OCI-LY7 (cell line): ENCODE results near the gene FAM149B1. TPM values are rescaled to one million over a fixed set of nuclear protein-coding genes. Genes with fewer than 3 reads are reported as not detected.

ENCODE experiments used
- BruUV-seq: library from RNA; stranded (reverse); fragments of 400-500 nt; replicated peaks from 2 replicates; lab custom pipeline; 2021; lab: Mats Ljungman, UMichigan
- CTCF ChIA-PET: fragments of 300-600 bp; sonication (Branson Sonifier 250); formaldehyde crosslinking; loops from one replicate; lab custom pipeline; 2022; ENCODE audit warnings: antibody characterized with exemption; ENCODE audit not compliant: unreplicated experiment; lab: Charles Lee
- POLR2A ChIA-PET: fragments of 300-600 bp; sonication (Branson Sonifier 250); formaldehyde crosslinking; loops from one replicate; lab custom pipeline; 2022; ENCODE audit warnings: antibody characterized with exemption; lab: Charles Lee
- DNase-seq: peaks from one replicate; pipeline ENCODE4 v3.0.0-alpha.2; 2015; ENCODE audit warnings: low spot score
- H2AFZ ChIP-seq: fragments of 200-600 bp; sonication (generic), shearing (Covaris generic); 2 replicates; pipeline ENCODE4 v1.6.1; 2014; ENCODE audit warnings: mild to moderate bottlenecking, antibody characterized with exemption, low read length, moderate library complexity
- H3K27ac ChIP-seq: fragments of 200-600 bp; sonication (generic); 2 replicates; pipeline ENCODE4 v1.5.1; 2014; ENCODE audit warnings: mixed run types, low read depth, mild to moderate bottlenecking, moderate library complexity, low read length, inconsistent platforms; ENCODE audit not compliant: poor library complexity, severe bottlenecking
- H3K36me3 ChIP-seq: fragments of 200-600 bp; sonication (generic); 2 replicates; pipeline ENCODE4 v1.6.1; 2014; ENCODE audit warnings: mild to moderate bottlenecking, antibody characterized with exemption, low read length, moderate library complexity, mixed read lengths; ENCODE audit not compliant: insufficient read depth
- H3K4me1 ChIP-seq: fragments of 200-600 bp; sonication (generic); 2 replicates; pipeline ENCODE4 v1.5.1; 2014; ENCODE audit warnings: mild to moderate bottlenecking, low read length; ENCODE audit not compliant: insufficient read depth, poor library complexity, severe bottlenecking
- H3K4me2 ChIP-seq: fragments of 200-600 bp; sonication (generic); 2 replicates; pipeline ENCODE4 v1.6.1; 2014; ENCODE audit warnings: mild to moderate bottlenecking, low read length
- H3K4me3 ChIP-seq: fragments of 200-600 bp; sonication (generic); 2 replicates; pipeline ENCODE4 v1.5.1; 2014; ENCODE audit warnings: mild to moderate bottlenecking, low read depth, low read length; ENCODE audit not compliant: poor library complexity, severe bottlenecking
- H3K79me2 ChIP-seq: fragments of 200-600 bp; sonication (generic); 2 replicates; pipeline ENCODE4 v1.6.1; 2016; ENCODE audit warnings: low read depth, mild to moderate bottlenecking, low read length, moderate library complexity, mixed read lengths; ENCODE audit not compliant: insufficient read depth
- H3K9me2 ChIP-seq: fragments of 200-600 bp; sonication (generic); 2 replicates; pipeline ENCODE4 v1.6.1; 2016; ENCODE audit warnings: mild to moderate bottlenecking, low read length, mixed read lengths; ENCODE audit not compliant: insufficient read depth
- H3K9me3 ChIP-seq: fragments of 200-600 bp; sonication (generic); 2 replicates; pipeline ENCODE4 v1.6.1; 2014; ENCODE audit warnings: mild to moderate bottlenecking, mixed run types, low read length, mixed read lengths
- H4K20me1 ChIP-seq: fragments of 200-600 bp; sonication (generic); 2 replicates; pipeline ENCODE4 v1.6.1; 2014; ENCODE audit warnings: mild to moderate bottlenecking, antibody characterized with exemption, low read length, moderate library complexity, mixed read lengths; ENCODE audit not compliant: insufficient read depth
- EZH2phosphoT487 ChIP-seq: fragments of 200-600 bp; sonication (generic); IDR thresholded peaks from 2 replicates; pipeline ENCODE4 v1.6.1; 2018; ENCODE audit warnings: low read depth, borderline replicate concordance, mild to moderate bottlenecking, mixed run types, antibody characterized with exemption, low read length, moderate library complexity, mixed read lengths
- intact Hi-C: fragments of 100-400 bp; cut with micrococcal nuclease; formaldehyde crosslinking; loops from one replicate; pipeline ENCODE4 v1.10.0; 2022; ENCODE audit not compliant: unreplicated experiment
- total RNA-seq, 2 experiments: library from RNA; depleted of rRNA in 1 of 2; stranded (reverse); fragments of >200 nt in 1 of 2; shearing (Covaris generic) in 1 of 2; gene quantifications; 2 replicates each; pipeline ENCODE4 v1.2.3, GENCODE V29; 2014 to 2022
- TF ChIP-seq, protein P1 (sequence below): fragments of 200-600 bp; sonication (generic); conservative IDR thresholded peaks from 2 replicates; pipeline ENCODE4 v1.5.1; 2014; ENCODE audit warnings: mild to moderate bottlenecking, antibody characterized with exemption, low read length, moderate library complexity, mixed read lengths

FAM149B1 gene
- total RNA-seq, 2 experiments from 2014 or later = 14.7 to 18.5 TPM

DNA sequence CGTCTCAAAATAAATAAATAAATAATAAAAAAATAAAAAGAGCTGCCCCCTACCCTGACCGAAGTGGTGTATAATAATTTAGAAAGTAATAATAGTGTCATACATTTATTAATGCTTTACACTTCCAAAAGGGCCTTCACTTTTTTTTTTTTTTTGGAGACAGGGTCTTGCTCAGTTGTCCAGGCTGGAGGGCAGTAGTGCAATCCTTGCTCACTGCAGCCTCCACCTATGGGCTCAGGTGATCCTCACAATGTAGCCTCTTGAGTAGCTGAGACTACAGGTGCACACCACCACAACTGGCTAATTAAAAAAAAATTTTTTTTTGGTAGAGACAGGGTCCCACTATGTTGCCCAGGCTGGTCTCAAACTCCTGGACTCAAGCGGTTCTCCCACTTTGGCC is 1.4 kb downstream of the FAM149B1 start:
- Histone ChIP-seq H4K20me1 (no peaks in the 10 kb centered on the region), H3K27ac (no peak overlapping the region), H3K4me3 (no peak overlapping the region), H3K79me2 (peaks cover 45% of the 10 kb centered on the region), H3K9me3 (no peaks in the 10 kb centered on the region; the same call in 1 of the 2 replicates), H3K36me3 (peaks cover 11% of the 10 kb centered on the region), H3K9me2 (no peaks in the 10 kb centered on the region), H3K4me1 (peaks cover 5% of the 10 kb centered on the region), H2AFZ (no peak overlapping the region), H3K4me2 (no peak overlapping the region)
- no TSS peak for BruUV-seq
- CTCF ChIA-PET = no interaction called here
- TF ChIP-seq EZH2phosphoT487 = no peak
- TF ChIP-seq, protein P1, sequence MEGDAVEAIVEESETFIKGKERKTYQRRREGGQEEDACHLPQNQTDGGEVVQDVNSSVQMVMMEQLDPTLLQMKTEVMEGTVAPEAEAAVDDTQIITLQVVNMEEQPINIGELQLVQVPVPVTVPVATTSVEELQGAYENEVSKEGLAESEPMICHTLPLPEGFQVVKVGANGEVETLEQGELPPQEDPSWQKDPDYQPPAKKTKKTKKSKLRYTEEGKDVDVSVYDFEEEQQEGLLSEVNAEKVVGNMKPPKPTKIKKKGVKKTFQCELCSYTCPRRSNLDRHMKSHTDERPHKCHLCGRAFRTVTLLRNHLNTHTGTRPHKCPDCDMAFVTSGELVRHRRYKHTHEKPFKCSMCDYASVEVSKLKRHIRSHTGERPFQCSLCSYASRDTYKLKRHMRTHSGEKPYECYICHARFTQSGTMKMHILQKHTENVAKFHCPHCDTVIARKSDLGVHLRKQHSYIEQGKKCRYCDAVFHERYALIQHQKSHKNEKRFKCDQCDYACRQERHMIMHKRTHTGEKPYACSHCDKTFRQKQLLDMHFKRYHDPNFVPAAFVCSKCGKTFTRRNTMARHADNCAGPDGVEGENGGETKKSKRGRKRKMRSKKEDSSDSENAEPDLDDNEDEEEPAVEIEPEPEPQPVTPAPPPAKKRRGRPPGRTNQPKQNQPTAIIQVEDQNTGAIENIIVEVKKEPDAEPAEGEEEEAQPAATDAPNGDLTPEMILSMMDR = no peak
- intact Hi-C loops = loop anchor here (5.0 kb wide), 1 partner anchor 78 kb away; the partner anchor contains the start of gene DNAJC9
- POLR2A ChIA-PET = interaction anchor here (0.9 to 3.5 kb wide), 5 partner anchors 13 to 84 kb away, joined by 3 to 23 read pairs (median 4); partner anchors contain the start of gene P4HA1
- DNase-seq = no peak

GRCh38 chr10:73172867-73173266 is 4.9 kb downstream of the FAM149B1 start:
- DNase-seq = no peak
- ChIA-PET POLR2A (interaction anchor here (0.5 kb wide), 1 partner anchor 17 kb away, joined by 3 read pairs; no protein-coding TSS in a partner anchor), CTCF (no interaction called here)
- BruUV-seq = no TSS peak
- H3K36me3 ChIP-seq = peaks cover 9% of the 10 kb centered on the region
- peaks cover 5% of the 10 kb centered on the region for H3K4me1 ChIP-seq
- H3K4me3 ChIP-seq = no peak overlapping the region
- H3K9me3 ChIP-seq = no peaks in the 10 kb centered on the region
- H4K20me1 ChIP-seq = no peaks in the 10 kb centered on the region
- intact Hi-C loops = no loop called here
- no peak for TF ChIP-seq EZH2phosphoT487
- TF ChIP-seq, protein P1 = no peak
- no peak overlapping the region for H2AFZ ChIP-seq
- no peaks in the 10 kb centered on the region for H3K9me2 ChIP-seq
- no peak overlapping the region for H3K27ac ChIP-seq
- H3K4me2 ChIP-seq = no peak overlapping the region
- H3K79me2 ChIP-seq = peaks cover 11% of the 10 kb centered on the region; the same call in 1 of the 2 replicates

- no peak overlapping the region for H3K4me3 ChIP-seq
- no TSS peak for BruUV-seq
- CTCF ChIA-PET = no interaction called here
- peaks cover 1% of the 10 kb centered on the region; the same call in 1 of the 2 replicates for H3K79me2 ChIP-seq
- intact Hi-C loops = no loop called here
- DNase-seq = no peak
- H3K9me2 ChIP-seq = no peaks in the 10 kb centered on the region
- POLR2A ChIA-PET = no interaction called here
- no peak overlapping the region for H3K4me2 ChIP-seq
- no peaks in the 10 kb centered on the region for H3K9me3 ChIP-seq
- no peak overlapping the region for H3K27ac ChIP-seq
- no peak overlapping the region for H2AFZ ChIP-seq
- TF ChIP-seq, protein P1 = no peak
- TF ChIP-seq EZH2phosphoT487 = no peak
- peaks cover 9% of the 10 kb centered on the region for H3K36me3 ChIP-seq
- H3K4me1 ChIP-seq = no peaks in the 10 kb centered on the region
- no peaks in the 10 kb centered on the region for H4K20me1 ChIP-seq
Measured at GRCh38 chr10:73174148-73174925, 6.4 kb downstream of the FAM149B1 start.
